ENCODE data around the gene FPR1.

- no peak for TF ChIP-seq POLR2A (IDR thresholded peaks at IDR 0.05; ENCODE audit: low read depth, low read length)
- TF ChIP-seq POLR2AphosphoS5 (IDR thresholded peaks at IDR 0.05; ENCODE audit: low read depth, low read length): no peak
- no peak for TF ChIP-seq TAF1 (IDR thresholded peaks at IDR 0.05; ENCODE audit: borderline replicate concordance, low read depth, low read length)
These were observed 52.5 kb downstream of the FPR1 start for GRCh38 chr19:51699170-51699569.
